Raji (cell line): ENCODE data around the gene URB2.

Experiments
- POLR2A ChIP-seq: IDR thresholded peaks from 2 replicates; pipeline ENCODE4 v1.6.1; 2011; ENCODE audit warnings: low read depth, low read length, control low read depth; ENCODE audit not compliant: insufficient read depth

URB2 gene

DNA sequence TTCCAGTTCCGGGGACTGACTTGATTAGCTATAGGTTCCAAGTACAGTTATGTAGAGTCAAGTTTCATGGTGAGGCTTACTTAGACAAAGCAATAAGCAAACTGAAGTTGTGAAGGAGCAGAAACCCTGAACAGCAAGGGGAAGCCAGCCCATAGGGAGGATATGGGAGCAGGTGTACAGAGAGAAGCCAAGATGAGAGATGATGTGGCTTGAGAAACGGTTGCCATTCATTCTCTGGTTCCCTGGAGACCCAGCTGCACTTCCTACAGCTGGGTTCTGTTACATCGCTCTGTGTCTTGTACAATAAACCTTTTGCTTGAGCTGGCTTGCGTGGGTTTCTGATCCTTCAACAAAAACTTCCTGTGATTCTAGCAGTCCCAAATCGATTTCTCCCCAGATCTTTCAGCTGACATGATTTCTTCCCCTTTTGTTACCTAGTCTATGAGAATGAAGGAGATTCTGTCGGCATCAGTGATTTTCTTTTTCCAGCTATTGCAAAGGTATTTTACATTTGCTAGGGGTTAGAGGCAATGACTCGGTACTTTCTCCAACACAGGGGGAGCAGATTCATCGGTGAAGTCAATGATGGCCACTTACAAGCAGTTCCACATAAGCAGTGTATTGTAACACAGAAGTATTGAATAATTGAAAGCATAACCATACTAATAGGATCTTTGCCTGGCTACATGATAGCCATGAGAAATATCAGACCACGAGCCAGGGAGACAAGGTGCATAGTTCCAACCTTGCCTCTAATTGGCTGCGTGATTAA lies 67.3 kb downstream of the URB2 start:
- TF ChIP-seq POLR2A: no peak

DNA sequence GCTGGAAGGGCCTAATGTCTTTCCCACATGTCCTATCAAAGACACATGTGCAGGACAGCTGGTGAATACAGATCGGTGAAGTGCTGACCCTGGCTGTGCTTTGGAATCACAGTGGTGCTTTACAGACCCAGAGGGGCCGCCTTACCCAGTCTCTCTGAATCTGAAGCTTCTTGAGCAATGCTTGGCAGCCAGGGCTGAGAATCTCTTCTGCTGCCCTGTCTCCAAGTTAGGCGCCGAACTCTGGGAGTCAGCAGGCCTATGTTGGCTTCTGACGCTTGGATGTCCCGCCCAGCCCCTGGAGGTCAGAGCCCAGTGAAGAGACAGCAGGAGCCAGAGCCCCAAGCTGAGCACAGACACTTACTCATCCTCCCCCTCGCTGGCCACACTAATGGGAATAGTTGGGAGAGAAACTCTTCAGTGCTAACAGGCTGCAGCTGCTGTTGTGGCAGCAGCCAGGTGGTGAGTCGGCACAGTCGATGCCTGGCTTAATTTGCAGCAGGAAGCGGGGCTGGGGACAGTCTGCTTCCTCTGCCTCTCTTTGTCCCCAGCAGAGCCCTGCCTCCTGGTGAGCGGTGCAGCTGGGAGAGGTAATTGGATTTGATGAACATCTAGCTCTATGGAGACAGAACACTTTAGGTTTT lies 68.1 kb downstream of the URB2 start:
- no peak for TF ChIP-seq POLR2A

DNA sequence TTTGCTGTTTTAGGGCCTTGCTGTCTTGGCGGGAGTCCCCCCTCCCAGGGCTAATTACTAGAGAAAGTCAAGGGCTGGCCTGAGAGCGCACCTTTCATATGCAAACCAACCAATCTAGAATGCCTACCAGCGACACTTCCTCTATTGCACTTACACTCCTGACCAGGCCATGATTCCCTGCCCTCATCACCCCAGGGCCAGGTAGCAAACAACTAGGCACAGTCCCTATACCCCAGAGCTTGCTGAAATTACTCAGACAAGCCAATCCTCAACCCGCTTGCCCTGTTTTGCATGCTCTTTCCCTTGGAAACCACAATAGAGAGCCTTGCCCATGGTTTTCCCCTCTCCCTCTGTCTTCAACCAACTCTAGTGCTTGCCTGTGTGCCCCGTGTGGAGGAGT lies 70.3 kb downstream of the URB2 start:
- TF ChIP-seq POLR2A: no peak

DNA sequence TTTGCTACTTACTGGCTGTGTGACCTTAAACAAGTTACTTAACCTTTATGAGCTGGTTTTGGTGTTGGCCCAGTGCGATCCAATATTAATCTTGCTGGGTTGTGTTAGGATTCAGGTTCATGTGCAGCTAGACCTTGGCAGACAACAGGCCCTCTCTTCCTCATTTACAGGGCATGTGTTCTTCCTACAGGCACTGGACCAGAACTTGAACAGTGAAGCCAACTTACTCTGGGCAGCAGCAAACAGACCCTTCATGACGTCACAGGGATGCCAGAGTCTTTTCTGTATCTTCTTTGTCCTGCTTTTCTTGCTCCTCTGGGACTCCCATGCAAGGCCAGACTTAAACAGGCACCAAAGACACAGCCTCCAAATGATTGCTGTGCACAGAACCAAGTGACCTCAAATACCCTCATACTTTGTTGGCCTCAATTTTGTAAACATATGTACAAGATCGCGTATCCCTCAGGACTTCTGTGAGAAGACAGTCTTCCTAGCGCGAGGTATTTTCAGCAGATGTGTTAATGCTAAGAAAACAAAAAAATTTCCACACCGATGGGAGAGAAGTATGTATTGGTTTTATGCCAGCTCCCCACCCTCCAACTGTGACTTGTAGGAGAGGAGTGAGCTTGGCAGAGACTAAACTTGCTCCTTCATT lies 73.7 kb downstream of the URB2 start:
- TF ChIP-seq POLR2A: no peak

DNA sequence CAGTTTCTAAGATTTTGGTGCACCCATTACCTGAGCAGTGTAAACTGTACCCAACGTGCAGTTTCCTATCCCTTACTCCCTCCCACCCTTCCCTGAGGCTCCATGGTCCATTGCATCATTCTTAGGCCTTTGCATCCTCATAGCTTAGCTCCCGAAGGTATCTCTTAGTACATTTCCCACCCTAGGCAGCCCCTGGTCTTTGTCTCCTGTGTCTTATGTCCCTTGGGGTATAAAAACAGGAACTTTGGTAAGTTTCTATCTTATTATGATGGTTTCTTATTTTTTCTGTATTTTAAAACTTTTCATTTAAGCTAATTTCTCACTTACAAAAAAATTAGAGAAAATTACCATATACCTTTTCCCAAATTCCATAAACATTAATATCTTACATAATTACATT lies 78.1 kb downstream of the URB2 start:
- TF ChIP-seq POLR2A: no peak

DNA sequence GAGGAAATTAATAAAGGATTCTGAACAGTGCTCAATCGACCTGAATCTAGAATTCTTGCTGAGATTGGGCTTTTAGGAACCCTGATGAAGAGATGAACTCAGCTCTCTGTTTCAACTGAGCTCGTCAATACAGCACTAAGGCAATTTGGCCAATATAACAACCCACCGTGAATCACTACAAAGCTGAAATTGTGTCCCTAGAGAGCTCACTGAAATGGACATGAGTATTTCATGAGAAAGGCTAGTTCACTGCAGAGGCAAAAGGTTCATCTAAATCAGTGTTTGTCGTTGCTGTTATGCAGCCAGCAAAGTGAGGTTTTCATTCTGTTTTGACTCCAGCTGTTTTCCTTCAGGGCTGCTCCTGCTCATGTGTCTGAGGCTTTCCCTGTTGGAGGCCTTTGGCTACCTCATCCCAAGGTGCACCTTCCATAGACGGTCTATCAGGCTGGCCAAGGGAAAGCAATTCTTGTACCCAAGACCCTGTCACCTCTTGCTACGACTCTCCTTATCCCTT lies 83.5 kb downstream of the URB2 start:
- no peak for TF ChIP-seq POLR2A
